MCF 10A (cell line): ENCODE data around the gene PTBP1. TPM values are rescaled to one million over a fixed set of nuclear protein-coding genes. Genes with fewer than 3 reads are reported as not detected.

ENCODE experiments used
- BruUV-seq: library from RNA; stranded (reverse); fragments of 400-500 nt; replicated peaks from 2 replicates; lab custom pipeline; 2021; lab: Mats Ljungman, UMichigan
- CTCF ChIA-PET: fragments of 300-600 bp; sonication (Branson Sonifier 250); formaldehyde crosslinking; extraction: SDS; loops from one replicate; lab custom pipeline; 2021; ENCODE audit warnings: antibody characterized with exemption, inconsistent platforms; lab: Yijun Ruan, JAX
- POLR2A ChIA-PET: fragments of 300-600, 350-650 bp; sonication (Branson Sonifier 250); formaldehyde crosslinking; extraction: SDS; loops from one replicate; lab custom pipeline; 2020; ENCODE audit warnings: antibody characterized with exemption, inconsistent platforms; lab: Yijun Ruan, JAX
- DNase-seq: peaks from one replicate; pipeline ENCODE4 v3.0.0-alpha.2; 2018; ENCODE audit not compliant: unreplicated experiment
- H3K27ac Mint-ChIP-seq: one replicate; pipeline ENCODE4 v1.8.0; 2022; ENCODE audit warnings: mild to moderate bottlenecking, low read depth, mixed read lengths; ENCODE audit not compliant: unreplicated experiment
- H3K27me3 Mint-ChIP-seq: one replicate; pipeline ENCODE4 v1.8.0; 2022; ENCODE audit warnings: mixed read lengths; ENCODE audit not compliant: insufficient read depth, unreplicated experiment
- H3K36me3 Mint-ChIP-seq: one replicate; pipeline ENCODE4 v1.8.0; 2022; ENCODE audit warnings: mild to moderate bottlenecking, moderate library complexity, mixed read lengths; ENCODE audit not compliant: insufficient read depth, unreplicated experiment
- H3K4me1 Mint-ChIP-seq: one replicate; pipeline ENCODE4 v1.8.0; 2022; ENCODE audit warnings: mixed read lengths; ENCODE audit not compliant: insufficient read depth, unreplicated experiment
- H3K4me3 Mint-ChIP-seq: one replicate; pipeline ENCODE4 v1.8.0; 2022; ENCODE audit warnings: mild to moderate bottlenecking, moderate library complexity, mixed read lengths; ENCODE audit not compliant: unreplicated experiment
- H3K9me3 Mint-ChIP-seq: one replicate; pipeline ENCODE4 v1.8.0; 2022; ENCODE audit warnings: mixed read lengths; ENCODE audit not compliant: unreplicated experiment
- CTCF ChIP-seq: fragments of 200-600 bp; IDR thresholded peaks from one replicate; pipeline ENCODE4 v1.8.0; 2022; ENCODE audit warnings: antibody characterized with exemption, mild to moderate bottlenecking; ENCODE audit not compliant: unreplicated experiment
- intact Hi-C: fragments of 100-400 bp; cut with micrococcal nuclease; formaldehyde crosslinking; loops from 2 replicates; pipeline ENCODE4 v1.14.1; 2022
- total RNA-seq: library from RNA; stranded (reverse); gene quantifications from 2 replicates; pipeline ENCODE4 v1.2.3, GENCODE V29; 2022

Gene PTBP1
- total RNA-seq, 1 experiment from 2014 or later: 431 TPM

- DNase-seq: peak; percentile 32
- peaks cover 6% of the 10 kb centered on the region for H3K4me1 Mint-ChIP-seq
- no peak for TF ChIP-seq CTCF
- H3K27ac Mint-ChIP-seq: no peak within 1 kb of the TSS
- no TSS peak for BruUV-seq
- H3K9me3 Mint-ChIP-seq: no peaks in the 10 kb centered on the region
- H3K36me3 Mint-ChIP-seq: no peaks in the 10 kb centered on the region
- ChIA-PET CTCF (no interaction called here), POLR2A (no interaction called here)
- H3K27me3 Mint-ChIP-seq: no peaks in the 10 kb centered on the region
- no peak within 1 kb of the TSS for H3K4me3 Mint-ChIP-seq
- intact Hi-C loops: no loop called here
These were observed 30.6 kb downstream of the PTBP1 start, which contains the start of gene AZU1 for GRCh38 chr19:827710-828321. Gene AZU1 (plus strand): TSS chr19:827837. CDS start chr19:827847, 10 bp downstream.

GRCh38 chr19:829129-829758, 32.0 kb downstream of the PTBP1 start:
- no peaks in the 10 kb centered on the region for H3K9me3 Mint-ChIP-seq
- no TSS peak for BruUV-seq

GRCh38 chr19:831407-832369, 34.4 kb downstream of the PTBP1 start:
- CTCF ChIA-PET: no interaction called here
- Mint-ChIP-seq H3K27me3 (peaks cover 16% of the 10 kb centered on the region), H3K27ac (no peak overlapping the region), H3K9me3 (no peaks in the 10 kb centered on the region), H3K36me3 (no peaks in the 10 kb centered on the region), H3K4me3 (no peak overlapping the region), H3K4me1 (no peaks in the 10 kb centered on the region)
- intact Hi-C loops: no loop called here
- POLR2A ChIA-PET: interaction anchor here (0.6 kb wide), 1 partner anchor 8 kb away, joined by 3 read pairs; no protein-coding TSS in a partner anchor
- no peak for TF ChIP-seq CTCF
- DNase-seq: no peak
- BruUV-seq: no TSS peak

More at GRCh38 chr19:829129-829758, 32.0 kb downstream of the PTBP1 start:
- no peak for DNase-seq
- CTCF ChIA-PET: no interaction called here
- no peaks in the 10 kb centered on the region for H3K4me1 Mint-ChIP-seq
- H3K27me3 Mint-ChIP-seq: no peaks in the 10 kb centered on the region
- H3K27ac Mint-ChIP-seq: no peak overlapping the region
- intact Hi-C loops: no loop called here
- no peak overlapping the region for H3K4me3 Mint-ChIP-seq
- H3K36me3 Mint-ChIP-seq: no peaks in the 10 kb centered on the region
- TF ChIP-seq CTCF: no peak
- POLR2A ChIA-PET: no interaction called here

GRCh38 chr19:834216-834615, 37.0 kb downstream of the PTBP1 start:
- no TSS peak for BruUV-seq
- Mint-ChIP-seq H3K27me3 (peaks cover 17% of the 10 kb centered on the region), H3K4me3 (no peak overlapping the region), H3K27ac (no peak overlapping the region), H3K36me3 (no peaks in the 10 kb centered on the region), H3K4me1 (no peaks in the 10 kb centered on the region), H3K9me3 (no peaks in the 10 kb centered on the region)
- intact Hi-C loops: no loop called here
- TF ChIP-seq CTCF: no peak
- no peak for DNase-seq
- CTCF ChIA-PET: no interaction called here
- POLR2A ChIA-PET: no interaction called here
